Measurements from ENCODE around the gene PRKCH. TPM values are rescaled to one million over a fixed set of nuclear protein-coding genes. Genes with fewer than 3 reads are reported as not detected.
A peak's percentile ranks its signal among the peaks of the same experiment; 100 is the strongest.

PRKCH gene
- total RNA-seq, 1 experiment from 2014 or later, result 170 TPM

- intact Hi-C loops (cut with micrococcal nuclease), result no loop called here
- CTCF ChIA-PET, result no interaction called here
Measured at GRCh38 chr14:61360796-61361525, 39.6 kb downstream of the PRKCH start.

GRCh38 chr14:61362072-61362750 lies 40.8 kb downstream of the PRKCH start:
- Histone ChIP-seq H3K9ac (ENCODE audit: low read length) (no peak overlapping the region), H2AFZ (ENCODE audit: low read length) (no peak overlapping the region), H4K20me1 (ENCODE audit: low read length) (no peaks in the 10 kb centered on the region), H3K4me2 (ENCODE audit: low read length) (no peak overlapping the region), H3K36me3 (ENCODE audit: low read depth, low read length) (no peaks in the 10 kb centered on the region), H3F3A (ENCODE audit: low read length, unreplicated experiment) (no peaks in the 10 kb centered on the region), H3K4me3 (ENCODE audit: low read length) (no peak overlapping the region), H3K79me2 (ENCODE audit: low read length) (peaks cover 10% of the 10 kb centered on the region), H3K9me2 (replicated peaks; ENCODE audit: low read length) (no peaks in the 10 kb centered on the region), H3K9me3 (ENCODE audit: low read length) (no peaks in the 10 kb centered on the region), H3K27ac (ENCODE audit: low read length) (no peak overlapping the region), H3K27me3 (ENCODE audit: low read length) (no peaks in the 10 kb centered on the region), H3K4me1 (ENCODE audit: insufficient read depth, low read length) (peaks cover 12% of the 10 kb centered on the region)
- ChIA-PET CTCF (interaction anchor here (0.6 kb wide), 1 partner anchor 737 kb away, joined by 6 read pairs; no protein-coding TSS in a partner anchor), POLR2A (ENCODE audit: unreplicated experiment) (no interaction called here)
- intact Hi-C loops (cut with micrococcal nuclease), result no loop called here
- TF ChIP-seq EZH2 (IDR thresholded peaks at IDR 0.05; ENCODE audit: low read length, unreplicated experiment) (no peak), CTCF (conservative IDR thresholded peaks at IDR 0.05; ENCODE audit: low read depth, low read length) (no peak), EZH2phosphoT487 (IDR thresholded peaks at IDR 0.05; ENCODE audit: borderline replicate concordance, low read length) (no peak)
- no peak for ATAC-seq
- BruUV-seq (replicated peaks), result no TSS peak
- DNase-seq, result peak; percentile 37

More at GRCh38 chr14:61360796-61361525, 39.6 kb downstream of the PRKCH start:
- TF ChIP-seq EZH2phosphoT487 (IDR thresholded peaks at IDR 0.05; ENCODE audit: borderline replicate concordance, low read length), result no peak
- TF ChIP-seq CTCF (conservative IDR thresholded peaks at IDR 0.05; ENCODE audit: low read depth, low read length), result no peak
- no peak for TF ChIP-seq EZH2 (IDR thresholded peaks at IDR 0.05; ENCODE audit: low read length, unreplicated experiment)
- no peak overlapping the region for H2AFZ ChIP-seq (ENCODE audit: low read length)
- peak; percentile 18 for DNase-seq
- no peak for ATAC-seq
- no peak overlapping the region for H3K27ac ChIP-seq (ENCODE audit: low read length)
- H3K9me3 ChIP-seq (ENCODE audit: low read length), result no peaks in the 10 kb centered on the region
- no peaks in the 10 kb centered on the region for H3K36me3 ChIP-seq (ENCODE audit: low read depth, low read length)
- H4K20me1 ChIP-seq (ENCODE audit: low read length), result no peaks in the 10 kb centered on the region
- H3K4me2 ChIP-seq (ENCODE audit: low read length), result no peak overlapping the region
- H3K4me1 ChIP-seq (ENCODE audit: insufficient read depth, low read length), result peaks cover 22% of the 10 kb centered on the region
- no peak overlapping the region for H3K4me3 ChIP-seq (ENCODE audit: low read length)
- POLR2A ChIA-PET (ENCODE audit: unreplicated experiment), result interaction anchor here (0.5 kb wide), 1 partner anchor 38 kb away, joined by 5 read pairs; no protein-coding TSS in a partner anchor
- BruUV-seq (replicated peaks), result no TSS peak
- H3F3A ChIP-seq (ENCODE audit: low read length, unreplicated experiment), result no peaks in the 10 kb centered on the region
- H3K27me3 ChIP-seq (ENCODE audit: low read length), result no peaks in the 10 kb centered on the region
- H3K9me2 ChIP-seq (replicated peaks; ENCODE audit: low read length), result no peaks in the 10 kb centered on the region
- no peak overlapping the region for H3K9ac ChIP-seq (ENCODE audit: low read length)
- H3K79me2 ChIP-seq (ENCODE audit: low read length), result peaks cover 11% of the 10 kb centered on the region

- H3K27me3 ChIP-seq (ENCODE audit: low read length), result no peaks in the 10 kb centered on the region
- BruUV-seq (replicated peaks), result no TSS peak
- ChIA-PET POLR2A (ENCODE audit: unreplicated experiment) (no interaction called here), CTCF (no interaction called here)
- no peaks in the 10 kb centered on the region for H3F3A ChIP-seq (ENCODE audit: low read length, unreplicated experiment)
- H3K36me3 ChIP-seq (ENCODE audit: low read depth, low read length), result no peaks in the 10 kb centered on the region
- no peak overlapping the region for H3K9ac ChIP-seq (ENCODE audit: low read length)
- peaks cover 8% of the 10 kb centered on the region for H3K79me2 ChIP-seq (ENCODE audit: low read length)
- H3K27ac ChIP-seq (ENCODE audit: low read length), result no peak overlapping the region
- no peaks in the 10 kb centered on the region for H4K20me1 ChIP-seq (ENCODE audit: low read length)
- H3K9me2 ChIP-seq (replicated peaks; ENCODE audit: low read length), result no peaks in the 10 kb centered on the region
- intact Hi-C loops (cut with micrococcal nuclease), result no loop called here
- no peak overlapping the region for H3K4me3 ChIP-seq (ENCODE audit: low read length)
- ATAC-seq (no peak), DNase-seq (no peak)
- no peak for TF ChIP-seq EZH2 (IDR thresholded peaks at IDR 0.05; ENCODE audit: low read length, unreplicated experiment)
- no peak for TF ChIP-seq EZH2phosphoT487 (IDR thresholded peaks at IDR 0.05; ENCODE audit: borderline replicate concordance, low read length)
- TF ChIP-seq CTCF (conservative IDR thresholded peaks at IDR 0.05; ENCODE audit: low read depth, low read length), result no peak
- H3K9me3 ChIP-seq (ENCODE audit: low read length), result no peaks in the 10 kb centered on the region
- H2AFZ ChIP-seq (ENCODE audit: low read length), result no peak overlapping the region
- no peak overlapping the region for H3K4me2 ChIP-seq (ENCODE audit: low read length)
- H3K4me1 ChIP-seq (ENCODE audit: insufficient read depth, low read length), result peaks cover 31% of the 10 kb centered on the region
Measured at GRCh38 chr14:61364243-61364642, 42.9 kb downstream of the PRKCH start.
